ENCODE results near the gene KBTBD13.
"Not testable (repeated sequence)": the region's sequence is repeated elsewhere in the genome, so short reads cannot be mapped to it uniquely, and the experiment has no call there.

KBTBD13 gene

GRCh38 chr15:65071381-65071811 lies 5.2 kb upstream of the KBTBD13 start:
- no peak for DNase-seq

- peak; percentile 60 for DNase-seq
These were observed 4.5 kb upstream of the KBTBD13 start for GRCh38 chr15:65072027-65072426.

- no peak for DNase-seq
These were observed 3.9 kb upstream of the KBTBD13 start for GRCh38 chr15:65072617-65073016.

GRCh38 chr15:65074946-65075345 lies 1.6 kb upstream of the KBTBD13 start:
- not testable (repeated sequence) for DNase-seq

- not testable (repeated sequence) for DNase-seq
These were observed 745 bp upstream of the KBTBD13 start for GRCh38 chr15:65075607-65076395.

GRCh38 chr15:65077291-65077980 lies 890 bp downstream of the KBTBD13 start:
- DNase-seq: no peak

- DNase-seq: peak; percentile 52
These were observed 1.4 kb downstream of the KBTBD13 start for GRCh38 chr15:65077981-65078352.

- no peak for DNase-seq
These were observed 3.0 kb downstream of the KBTBD13 start for GRCh38 chr15:65079580-65079979.

GRCh38 chr15:65081270-65081669 lies 4.7 kb downstream of the KBTBD13 start:
- DNase-seq: no peak

GRCh38 chr15:65081758-65082157 lies 5.2 kb downstream of the KBTBD13 start:
- DNase-seq: no peak

GRCh38 chr15:65082303-65082953 lies 5.9 kb downstream of the KBTBD13 start:
- no peak for DNase-seq

- DNase-seq: no peak
These were observed 6.7 kb downstream of the KBTBD13 start for GRCh38 chr15:65083262-65083701.

GRCh38 chr15:65084500-65085206 lies 8.1 kb downstream of the KBTBD13 start:
- DNase-seq: no peak

- DNase-seq: no peak
These were observed 8.7 kb downstream of the KBTBD13 start for GRCh38 chr15:65085207-65085753.

GRCh38 chr15:65085990-65086679 lies 9.6 kb downstream of the KBTBD13 start:
- DNase-seq: no peak

GRCh38 chr15:65086680-65087111 lies 10.2 kb downstream of the KBTBD13 start:
- DNase-seq: no peak

GRCh38 chr15:65087411-65087810 lies 10.9 kb downstream of the KBTBD13 start:
- no peak for DNase-seq

- no peak for DNase-seq
These were observed 11.5 kb downstream of the KBTBD13 start for GRCh38 chr15:65087873-65088642.

GRCh38 chr15:65088643-65089021 lies 12.1 kb downstream of the KBTBD13 start:
- no peak for DNase-seq

GRCh38 chr15:65089206-65089824 lies 12.8 kb downstream of the KBTBD13 start:
- DNase-seq: no peak

Measured in fibroblast of skin of right biceps (primary cell).